ENCODE measurements around the gene NSG1.
"Not testable (repeated sequence)": the region's sequence is repeated elsewhere in the genome, so short reads cannot be mapped to it uniquely, and the experiment has no call there.

The NSG1 gene

DNA sequence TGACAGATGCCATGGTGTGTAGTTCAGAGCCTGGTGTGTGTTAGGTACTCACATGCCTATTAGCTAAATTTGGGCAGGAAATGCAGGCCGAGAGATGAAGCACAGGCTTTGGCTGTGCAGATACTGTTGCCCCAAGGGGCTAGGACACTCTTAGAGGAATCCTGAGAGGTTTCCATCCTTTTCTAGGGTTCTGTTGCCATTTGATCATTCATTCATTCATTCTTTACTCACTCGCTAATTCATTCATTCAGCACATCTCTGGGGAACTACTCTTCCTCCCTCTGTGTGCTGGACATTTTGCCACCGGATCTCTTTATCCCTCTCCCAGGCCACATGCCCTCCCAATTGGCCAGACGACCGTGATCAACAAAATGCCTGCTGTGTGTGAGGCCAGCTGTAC lies 43.9 kb upstream of the NSG1 start:
- TF ChIP-seq, protein P1, sequence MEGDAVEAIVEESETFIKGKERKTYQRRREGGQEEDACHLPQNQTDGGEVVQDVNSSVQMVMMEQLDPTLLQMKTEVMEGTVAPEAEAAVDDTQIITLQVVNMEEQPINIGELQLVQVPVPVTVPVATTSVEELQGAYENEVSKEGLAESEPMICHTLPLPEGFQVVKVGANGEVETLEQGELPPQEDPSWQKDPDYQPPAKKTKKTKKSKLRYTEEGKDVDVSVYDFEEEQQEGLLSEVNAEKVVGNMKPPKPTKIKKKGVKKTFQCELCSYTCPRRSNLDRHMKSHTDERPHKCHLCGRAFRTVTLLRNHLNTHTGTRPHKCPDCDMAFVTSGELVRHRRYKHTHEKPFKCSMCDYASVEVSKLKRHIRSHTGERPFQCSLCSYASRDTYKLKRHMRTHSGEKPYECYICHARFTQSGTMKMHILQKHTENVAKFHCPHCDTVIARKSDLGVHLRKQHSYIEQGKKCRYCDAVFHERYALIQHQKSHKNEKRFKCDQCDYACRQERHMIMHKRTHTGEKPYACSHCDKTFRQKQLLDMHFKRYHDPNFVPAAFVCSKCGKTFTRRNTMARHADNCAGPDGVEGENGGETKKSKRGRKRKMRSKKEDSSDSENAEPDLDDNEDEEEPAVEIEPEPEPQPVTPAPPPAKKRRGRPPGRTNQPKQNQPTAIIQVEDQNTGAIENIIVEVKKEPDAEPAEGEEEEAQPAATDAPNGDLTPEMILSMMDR (IDR thresholded peaks at IDR 0.05; ENCODE audit: low read depth, low read length), result no peak
- no peaks in the 10 kb centered on the region for H3K9me3 ChIP-seq (ENCODE audit: severe bottlenecking)
- H3K36me3 ChIP-seq, result no peaks in the 10 kb centered on the region
- no peak overlapping the region for H3K4me3 ChIP-seq (ENCODE audit: low read depth, low read length)
- H3K27ac ChIP-seq, result no peak overlapping the region
- DNase-seq, result no peak
- no peaks in the 10 kb centered on the region for H3K27me3 ChIP-seq (ENCODE audit: insufficient read depth, low read depth, severe bottlenecking)

DNA sequence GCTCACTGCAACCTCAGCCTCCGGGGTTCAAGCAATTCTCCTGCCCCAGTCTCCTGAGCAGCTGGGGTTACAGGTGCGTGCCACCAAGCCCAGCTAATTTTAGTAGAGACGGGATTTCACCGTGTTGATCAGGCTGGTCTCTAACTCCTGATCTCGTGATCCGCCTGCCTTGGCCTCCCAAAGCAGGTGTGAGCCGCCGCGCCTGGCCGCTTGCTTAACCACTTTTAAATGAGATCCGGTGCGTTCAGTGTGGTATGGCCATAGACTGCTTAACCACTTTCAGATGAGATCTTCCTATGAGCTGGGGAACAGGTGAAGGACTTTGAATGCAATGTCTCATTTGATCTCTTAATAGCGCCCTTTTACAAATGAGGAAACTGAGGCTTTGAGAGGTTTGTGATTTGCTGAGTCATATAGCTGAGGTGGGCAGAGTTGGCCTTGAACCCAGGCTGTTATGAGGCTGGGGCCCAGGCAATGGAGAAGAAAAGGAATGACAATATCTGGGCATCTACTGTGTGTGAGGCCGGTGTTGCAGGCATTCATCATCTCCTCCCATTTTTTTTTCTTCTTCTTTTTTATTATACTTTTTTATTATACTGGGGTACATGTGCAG lies 41.9 kb upstream of the NSG1 start:
- Histone ChIP-seq H3K36me3 (no peaks in the 10 kb centered on the region), H3K27me3 (ENCODE audit: insufficient read depth, low read depth, severe bottlenecking) (no peaks in the 10 kb centered on the region), H3K9me3 (ENCODE audit: severe bottlenecking) (no peaks in the 10 kb centered on the region), H3K4me3 (ENCODE audit: low read depth, low read length) (no peak overlapping the region), H3K27ac (no peak overlapping the region)
- no peak for DNase-seq
- TF ChIP-seq, protein P1 (IDR thresholded peaks at IDR 0.05; ENCODE audit: low read depth, low read length), result no peak

DNA sequence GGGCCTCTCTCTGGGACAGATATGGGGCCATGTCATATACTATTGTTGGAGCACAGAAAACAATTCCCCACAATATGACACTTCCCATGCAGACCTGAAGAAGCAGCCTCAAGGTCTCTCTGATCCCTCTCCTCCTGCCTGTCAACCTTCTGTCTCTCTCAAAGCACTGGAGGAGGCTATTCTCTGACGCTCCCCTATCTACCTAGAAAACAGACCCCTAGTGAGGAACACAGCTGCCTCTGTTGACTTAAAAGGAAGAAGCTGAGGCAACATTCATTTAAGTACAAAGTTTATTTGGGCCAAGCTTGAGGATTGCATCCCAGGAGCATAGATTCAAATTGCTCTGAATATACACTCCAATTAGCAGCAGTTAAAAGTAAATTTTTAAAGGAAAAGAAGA lies 39.3 kb upstream of the NSG1 start:
- no peak for DNase-seq
- TF ChIP-seq, protein P1 (IDR thresholded peaks at IDR 0.05; ENCODE audit: low read depth, low read length), result no peak
- H3K9me3 ChIP-seq (ENCODE audit: severe bottlenecking), result no peaks in the 10 kb centered on the region
- no peak overlapping the region for H3K4me3 ChIP-seq (ENCODE audit: low read depth, low read length)
- H3K27me3 ChIP-seq (ENCODE audit: insufficient read depth, low read depth, severe bottlenecking), result no peaks in the 10 kb centered on the region
- H3K27ac ChIP-seq, result no peak overlapping the region
- H3K36me3 ChIP-seq, result no peaks in the 10 kb centered on the region

DNA sequence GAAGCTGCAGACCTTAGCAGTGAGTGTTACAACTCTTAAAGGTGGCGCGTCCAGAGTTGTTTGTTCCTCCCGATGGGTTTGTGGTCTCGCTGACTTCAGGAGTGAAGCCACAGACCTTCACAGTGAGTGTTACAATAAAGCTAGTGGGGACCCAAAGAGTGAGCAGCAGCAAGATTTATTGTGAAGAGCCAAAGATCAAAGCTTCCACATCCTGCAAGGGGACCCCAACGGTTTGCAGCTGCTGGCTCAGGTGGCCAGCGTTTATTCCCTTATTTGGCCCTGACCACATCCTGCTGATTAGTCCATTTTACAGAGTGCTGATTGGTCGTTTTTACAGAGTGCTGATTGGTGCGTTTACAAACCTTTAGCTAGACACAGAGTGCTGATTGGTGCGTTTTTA lies 38.3 kb upstream of the NSG1 start:
- not testable (repeated sequence) for H3K27me3 ChIP-seq (ENCODE audit: insufficient read depth, low read depth, severe bottlenecking); DNase-seq; H3K27ac ChIP-seq; H3K9me3 ChIP-seq (ENCODE audit: severe bottlenecking); H3K4me3 ChIP-seq (ENCODE audit: low read depth, low read length); H3K36me3 ChIP-seq

DNA sequence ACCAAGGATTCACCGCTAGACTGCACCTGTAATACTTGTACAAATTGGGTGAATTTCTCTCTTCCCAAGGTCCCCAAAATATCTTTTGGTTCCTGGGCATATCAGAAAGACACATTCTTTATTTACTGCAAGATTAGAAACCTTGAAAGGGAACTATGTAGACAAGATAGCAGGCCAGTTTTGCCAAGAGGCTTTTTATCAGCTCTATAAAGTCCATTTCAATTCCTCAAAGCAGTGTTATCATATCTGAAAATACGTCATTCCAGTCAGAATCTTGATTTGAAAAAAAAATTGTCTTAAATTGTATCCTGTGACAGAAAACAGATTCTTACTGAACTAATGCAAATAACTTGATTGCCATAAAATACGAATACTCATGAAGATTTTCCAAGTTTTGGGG lies 37.0 kb upstream of the NSG1 start:
- no peaks in the 10 kb centered on the region for H3K36me3 ChIP-seq
- TF ChIP-seq, protein P1 (IDR thresholded peaks at IDR 0.05; ENCODE audit: low read depth, low read length), result no peak
- no peaks in the 10 kb centered on the region for H3K9me3 ChIP-seq (ENCODE audit: severe bottlenecking)
- no peak overlapping the region for H3K27ac ChIP-seq
- no peak overlapping the region for H3K4me3 ChIP-seq (ENCODE audit: low read depth, low read length)
- no peaks in the 10 kb centered on the region for H3K27me3 ChIP-seq (ENCODE audit: insufficient read depth, low read depth, severe bottlenecking)
- no peak for DNase-seq

DNA sequence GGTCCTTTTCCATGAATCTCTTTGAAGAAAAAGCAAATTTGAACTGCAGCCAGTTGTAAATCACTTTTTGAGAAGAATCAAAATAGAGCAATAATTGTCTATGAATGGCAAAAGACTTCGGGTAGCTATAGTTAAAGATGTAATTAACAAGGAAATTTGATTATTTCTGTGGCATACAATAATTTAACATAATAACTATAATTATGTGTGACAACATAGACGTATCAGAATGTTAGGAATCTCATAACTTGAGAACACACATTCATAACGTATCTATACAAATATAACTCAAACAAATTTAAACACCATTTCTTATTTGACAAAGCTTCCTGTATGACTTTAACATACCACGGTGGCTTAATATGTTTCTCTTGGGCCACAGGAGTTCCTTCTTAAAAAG lies 36.0 kb upstream of the NSG1 start:
- no peak overlapping the region for H3K27ac ChIP-seq
- TF ChIP-seq, protein P1 (IDR thresholded peaks at IDR 0.05; ENCODE audit: low read depth, low read length), result no peak
- no peaks in the 10 kb centered on the region for H3K36me3 ChIP-seq
- H3K4me3 ChIP-seq (ENCODE audit: low read depth, low read length), result no peak overlapping the region
- no peak for DNase-seq
- no peaks in the 10 kb centered on the region for H3K27me3 ChIP-seq (ENCODE audit: insufficient read depth, low read depth, severe bottlenecking)
- no peaks in the 10 kb centered on the region for H3K9me3 ChIP-seq (ENCODE audit: severe bottlenecking)

Data from WERI-Rb-1 (cell line).